SK-N-SH (cell line): Measurements from ENCODE around the gene BBIP1. TPM values are rescaled to one million over a fixed set of nuclear protein-coding genes. Genes with fewer than 3 reads are reported as not detected.
"Not testable (repeated sequence)": the region's sequence is repeated elsewhere in the genome, so short reads cannot be mapped to it uniquely, and the experiment has no call there.

Experiments
- CTCF ChIA-PET: fragments of 300-600, 350-600 bp; formaldehyde crosslinking; extraction: SDS; loops from one replicate; lab custom pipeline; 2021; lab: Yijun Ruan, JAX
- POLR2A ChIA-PET: fragments of 350-600 bp; sonication (Branson Sonifier 250); formaldehyde crosslinking; extraction: SDS; loops from one replicate; lab custom pipeline; 2020; ENCODE audit warnings: antibody characterized with exemption, inconsistent platforms; lab: Yijun Ruan, JAX
- DNase-seq: peaks from one replicate; pipeline ENCODE4 v3.0.0; 2012
- H2AFZ ChIP-seq: fragments of 200-600 bp; sonication (generic); 2 replicates; pipeline ENCODE4 v1.8.1; 2016; ENCODE audit warnings: antibody characterized with exemption, mild to moderate bottlenecking, low read depth
- H3F3A ChIP-seq: fragments of 200-600 bp; sonication (generic); replicated peaks from 2 replicates; pipeline ENCODE3; 2016; ENCODE audit warnings: antibody characterized with exemption, mild to moderate bottlenecking; ENCODE audit not compliant: insufficient read depth
- H3K27ac ChIP-seq, 2 experiments: fragments of 200-500 bp in 1 of 2; fragments of 200-600 bp in 1 of 2; sonication (Bioruptor generic) in 1 of 2; sonication (generic), shearing (Covaris generic) in 1 of 2; 2 replicates each; pipeline versions ENCODE4 v1.5.1 to v1.6.1; 2014 to 2016; ENCODE audit warnings: low read depth in 2 of 2, inconsistent platforms in 1 of 2, low read length in 1 of 2, mild to moderate bottlenecking in 1 of 2, mixed read lengths in 1 of 2
- H3K27me3 ChIP-seq: fragments of 200-600 bp; sonication (generic), shearing (Covaris generic); 2 replicates; pipeline ENCODE4 v1.6.1; 2016; ENCODE audit warnings: mixed run types; ENCODE audit not compliant: insufficient read depth
- H3K36me3 ChIP-seq, 2 experiments: fragments of 200-500 bp in 1 of 2; fragments of 200-600 bp in 1 of 2; sonication (Bioruptor generic) in 1 of 2; sonication (generic) in 1 of 2; replicated peaks in 1 of 2; 2 replicates each; pipeline versions ENCODE3 to v1.5.1; 2014 to 2016; ENCODE audit warnings: low read length in 1 of 2, mild to moderate bottlenecking in 1 of 2; ENCODE audit not compliant: insufficient read depth in 2 of 2, control insufficient read depth in 1 of 2
- H3K4me1 ChIP-seq, 2 experiments: fragments of 200-500 bp in 1 of 2; fragments of 200-600 bp in 1 of 2; sonication (Bioruptor generic) in 1 of 2; sonication (generic), shearing (Covaris generic) in 1 of 2; 2 replicates each; pipeline versions ENCODE4 v1.5.1 to v1.6.1; 2014 to 2016; ENCODE audit warnings: low read depth in 1 of 2, low read length in 1 of 2, mixed run types in 1 of 2; ENCODE audit not compliant: insufficient read depth in 2 of 2, control insufficient read depth in 1 of 2
- H3K4me2 ChIP-seq: fragments of 200-600 bp; sonication (generic), shearing (Covaris generic); 2 replicates; pipeline ENCODE4 v1.6.1; 2017; ENCODE audit warnings: mixed run types
- H3K4me3 ChIP-seq, 2 experiments: fragments of 200-500 bp in 1 of 2; fragments of 200-600 bp in 1 of 2; sonication (Bioruptor generic) in 1 of 2; sonication (generic), shearing (Covaris generic) in 1 of 2; 2 replicates each; pipeline versions ENCODE4 v1.5.1 to v1.8.1; 2014 to 2016; ENCODE audit warnings: low read depth in 2 of 2, inconsistent platforms in 1 of 2, low read length in 1 of 2, mild to moderate bottlenecking in 1 of 2, mixed read lengths in 1 of 2, moderate library complexity in 1 of 2
- H3K79me2 ChIP-seq: fragments of 200-600 bp; sonication (generic); 2 replicates; pipeline ENCODE4 v1.8.1; 2017; ENCODE audit warnings: mild to moderate bottlenecking; ENCODE audit not compliant: insufficient read depth
- H3K9ac ChIP-seq: fragments of 200-600 bp; sonication (generic); 2 replicates; pipeline ENCODE4 v1.6.1; 2017; ENCODE audit warnings: mixed run types
- H3K9me2 ChIP-seq: fragments of 200-600 bp; sonication (generic); 2 replicates; pipeline ENCODE4 v1.6.1; 2017; ENCODE audit warnings: mixed run types
- H3K9me3 ChIP-seq: fragments of 200-600 bp; sonication (generic); 2 replicates; pipeline ENCODE4 v1.6.1; 2017; ENCODE audit warnings: mixed run types, mild to moderate bottlenecking, moderate library complexity
- H4K20me1 ChIP-seq: fragments of 200-600 bp; sonication (generic); 2 replicates; pipeline ENCODE4 v1.6.1; 2017; ENCODE audit warnings: mild to moderate bottlenecking, mixed run types; ENCODE audit not compliant: insufficient read depth
- CHD2 ChIP-seq: fragments of 150-350 bp; IDR thresholded peaks from 2 replicates; pipeline ENCODE4 v1.6.1; 2018; ENCODE audit warnings: low read length; ENCODE audit not compliant: partially characterized antibody
- EP300 ChIP-seq, 2 experiments: IDR thresholded peaks; 2 replicates each; pipeline versions ENCODE4 v1.4.0 to v1.6.1; 2012; ENCODE audit warnings: borderline replicate concordance in 1 of 2, low read depth in 1 of 2, low read length in 1 of 2
- FOSL2 ChIP-seq: IDR thresholded peaks from 2 replicates; pipeline ENCODE4 v1.4.0; 2012; ENCODE audit warnings: low read depth, mild to moderate bottlenecking, moderate library complexity, borderline replicate concordance
- JUND ChIP-seq: IDR thresholded peaks from 2 replicates; pipeline ENCODE4 v1.4.0; 2012
- MEF2A ChIP-seq: IDR thresholded peaks from 2 replicates; pipeline ENCODE4 v1.4.0; 2012; ENCODE audit warnings: low read depth, borderline replicate concordance
- NFIC ChIP-seq: IDR thresholded peaks from 2 replicates; pipeline ENCODE4 v1.4.0; 2012; ENCODE audit warnings: borderline replicate concordance
- PBX3 ChIP-seq: IDR thresholded peaks from 2 replicates; pipeline ENCODE4; 2012
- POLR2AphosphoS5 ChIP-seq: IDR thresholded peaks from 2 replicates; pipeline ENCODE4 v1.6.1; 2012; ENCODE audit warnings: low read depth, low read length
- RAD21 ChIP-seq: IDR thresholded peaks from 2 replicates; pipeline ENCODE4 v1.6.1; 2012; ENCODE audit warnings: mild to moderate bottlenecking, low read length
- RCOR1 ChIP-seq: fragments of 150-350 bp; IDR thresholded peaks from 2 replicates; pipeline ENCODE4 v1.6.1; 2017; ENCODE audit warnings: antibody characterized with exemption, low read length
- SIN3A ChIP-seq: IDR thresholded peaks from 2 replicates; pipeline ENCODE4 v1.6.1; 2012; ENCODE audit warnings: low read depth, mild to moderate bottlenecking, low read length, moderate library complexity, borderline replicate concordance
- TCF12 ChIP-seq: IDR thresholded peaks from 2 replicates; pipeline ENCODE4 v1.4.0; 2012
- TEAD4 ChIP-seq: IDR thresholded peaks from 2 replicates; pipeline ENCODE4 v1.4.0; 2012; ENCODE audit warnings: mild to moderate bottlenecking, borderline replicate concordance; ENCODE audit not compliant: insufficient read depth
- WGBS: methylation state at CpG from one replicate; pipeline ENCODE4 v1.1.6; 2017; ENCODE audit warnings: low lambda C conversion rate; 5-methylcytosine and 5-hydroxymethylcytosine counted together
- polyA plus RNA-seq, 3 experiments: library from polyadenylated mRNA; depleted of rRNA; stranded (reverse); fragments of >200 nt; gene quantifications; 2 replicates each; pipeline ENCODE4 v1.2.3, GENCODE V29; 2012
- TF ChIP-seq, protein P1 (sequence below): fragments of 150-350 bp; IDR thresholded peaks from 2 replicates; pipeline ENCODE4 v1.6.1; 2016; ENCODE audit warnings: mild to moderate bottlenecking, low read depth, low read length

The BBIP1 gene
- polyA plus RNA-seq, 1 of the 3 experiments (the other 2 are of a cell fraction): 16.2 TPM

- TF ChIP-seq POLR2AphosphoS5 (no peak), MEF2A (no peak)
Observed at GRCh38 chr10:110918269-110918642, 724 bp downstream of the BBIP1 start (continued).

- no peak overlapping the region for H3K4me3 ChIP-seq
- no peaks in the 10 kb centered on the region for H3K9me2 ChIP-seq
- H2AFZ ChIP-seq: no peak overlapping the region
- no peaks in the 10 kb centered on the region for H3K9me3 ChIP-seq
- H3K36me3 ChIP-seq: peaks cover 2 to 6% of the 10 kb centered on the region in 2 experiments
- peaks cover 21% of the 10 kb centered on the region for H3F3A ChIP-seq
- POLR2A ChIA-PET: no interaction called here
- H3K27ac ChIP-seq: peak overlapping the region; percentile 64 to 99
- peak overlapping the region; percentile 20 for H3K4me2 ChIP-seq
- peaks cover 20% of the 10 kb centered on the region for H4K20me1 ChIP-seq
- no peak for DNase-seq
- peaks cover 30% of the 10 kb centered on the region for H3K79me2 ChIP-seq
- CTCF ChIA-PET: interaction anchor here (1.5 to 2.4 kb wide), 3 partner anchors 20 to 316 kb away, joined by 4 to 6 read pairs (median 5); no protein-coding TSS in a partner anchor
- peak overlapping the region; percentile 24; the same call in 1 of the 2 replicates for H3K9ac ChIP-seq
- WGBS: 86% methylated on average over 3 of the region's 3 CpGs
- TF ChIP-seq TEAD4 (peak; percentile 70; the same call in 1 of the 2 replicates), SIN3A (peak; percentile 39; the same call in 1 of the 2 replicates), EP300 (IDR thresholded peaks at IDR 0.05; ENCODE audit: borderline replicate concordance in 1 of 2, low read depth in 1 of 2, low read length in 1 of 2) (peak; percentile 47 to 67; a peak in 2 of 4 replicates), CHD2 (no peak), JUND (peak; percentile 68), MEF2A (0 out of 2 replicates have a peak, but pooled peaks have one; percentile 39), FOSL2 (peak; percentile 33; the same call in 1 of the 2 replicates), TCF12 (peak; percentile 94), NFIC (peak; percentile 80), RAD21 (no peak), POLR2AphosphoS5 (peak; percentile 58; the same call in 1 of the 2 replicates), PBX3 (peak; percentile 92), RCOR1 (peak; percentile 73)
- TF ChIP-seq, protein P1, sequence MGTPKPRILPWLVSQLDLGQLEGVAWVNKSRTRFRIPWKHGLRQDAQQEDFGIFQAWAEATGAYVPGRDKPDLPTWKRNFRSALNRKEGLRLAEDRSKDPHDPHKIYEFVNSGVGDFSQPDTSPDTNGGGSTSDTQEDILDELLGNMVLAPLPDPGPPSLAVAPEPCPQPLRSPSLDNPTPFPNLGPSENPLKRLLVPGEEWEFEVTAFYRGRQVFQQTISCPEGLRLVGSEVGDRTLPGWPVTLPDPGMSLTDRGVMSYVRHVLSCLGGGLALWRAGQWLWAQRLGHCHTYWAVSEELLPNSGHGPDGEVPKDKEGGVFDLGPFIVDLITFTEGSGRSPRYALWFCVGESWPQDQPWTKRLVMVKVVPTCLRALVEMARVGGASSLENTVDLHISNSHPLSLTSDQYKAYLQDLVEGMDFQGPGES: no peak
- H3K4me1 ChIP-seq: peaks cover 15 to 22% of the 10 kb centered on the region in 2 experiments; a peak in 3 of 4 replicates
- H3K27me3 ChIP-seq: no peaks in the 10 kb centered on the region
Observed at GRCh38 chr10:110916554-110917346, 2.2 kb downstream of the BBIP1 start.

GRCh38 chr10:110915600-110915999 lies 3.4 kb downstream of the BBIP1 start:
- WGBS: 88% methylated on average over 4 of the region's 4 CpGs
- H3K9me2 ChIP-seq, H3K4me3 ChIP-seq, H3K27me3 ChIP-seq, H3K9ac ChIP-seq, POLR2A ChIA-PET, H3K27ac ChIP-seq, H3K4me2 ChIP-seq, DNase-seq, H3K9me3 ChIP-seq, H2AFZ ChIP-seq: not testable (repeated sequence)
- H4K20me1 ChIP-seq: peaks cover 11% of the 10 kb centered on the region
- CTCF ChIA-PET: interaction anchor here (1.5 kb wide), 1 partner anchor 28 kb away, joined by 3 read pairs; no protein-coding TSS in a partner anchor
- peaks cover 15 to 22% of the 10 kb centered on the region in 2 experiments; a peak in 3 of 4 replicates for H3K4me1 ChIP-seq
- H3F3A ChIP-seq: peaks cover 21% of the 10 kb centered on the region
- H3K79me2 ChIP-seq: peaks cover 18% of the 10 kb centered on the region
- peaks cover 2 to 11% of the 10 kb centered on the region in 2 experiments for H3K36me3 ChIP-seq
